ENCODE results near the gene ALG11. TPM values are rescaled to one million over a fixed set of nuclear protein-coding genes. Genes with fewer than 3 reads are reported as not detected.

The ALG11 gene
- total and polyA plus RNA-seq, 2 experiments from 2014 or later: 36.9 to 40.1 TPM

DNA sequence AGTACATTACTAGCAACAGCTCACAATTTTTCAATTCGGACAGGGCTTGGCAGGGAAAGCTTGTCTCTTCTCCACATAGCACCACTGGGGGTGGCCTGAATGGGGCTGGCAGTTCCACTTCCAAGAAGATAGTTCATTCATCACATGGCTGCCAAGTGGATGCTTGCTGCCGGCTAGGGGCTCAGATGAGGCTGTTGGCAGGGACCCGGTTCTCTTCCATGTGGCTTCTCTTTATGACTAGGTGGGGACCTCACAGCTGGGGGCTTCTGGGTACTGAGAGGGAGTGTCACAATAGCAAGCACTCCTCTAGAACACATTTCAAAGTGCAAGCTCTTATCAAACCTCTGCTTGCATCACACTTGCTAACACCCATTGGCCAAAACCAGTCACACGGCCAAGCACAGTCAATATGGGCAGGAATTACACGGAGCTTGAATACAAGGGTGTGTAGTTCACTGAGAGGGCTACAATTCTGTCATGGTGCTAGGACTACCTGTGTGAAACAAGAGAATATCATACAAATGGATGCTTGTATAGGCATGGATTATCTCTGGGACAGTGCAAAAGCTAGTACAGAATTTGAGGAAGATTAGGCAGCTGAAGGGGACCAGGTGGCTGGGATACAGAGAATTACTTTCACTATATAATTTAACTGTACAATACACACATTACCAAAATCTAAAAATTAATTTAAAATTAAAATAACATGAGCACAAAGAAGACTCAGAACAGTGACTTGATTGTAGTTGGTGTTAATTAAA lies 33.2 kb upstream of the ALG11 start:
- Mint-ChIP-seq H3K36me3 (ENCODE audit: low read depth) (no peaks in the 10 kb centered on the region), H3K9me3 (no peaks in the 10 kb centered on the region), H3K4me3 (no peak overlapping the region), H3K4me1 (peaks cover 4% of the 10 kb centered on the region), H3K27me3 (ENCODE audit: insufficient read depth, low read depth, poor library complexity) (no peaks in the 10 kb centered on the region), H3K27ac (no peak overlapping the region)
- H4K20me1 ChIP-seq (replicated peaks; ENCODE audit: insufficient read depth): no peaks in the 10 kb centered on the region; the same call in 1 of the 2 replicates
- ATAC-seq (peak; percentile 35; the same call in 1 of the 3 replicates), DNase-seq (ENCODE audit: low spot score) (no peak)
- no peaks in the 10 kb centered on the region for H3K27me3 ChIP-seq (ENCODE audit: insufficient read depth)
- no peak overlapping the region for H2AFZ ChIP-seq
- H3K27ac ChIP-seq (ENCODE audit: low read depth): no peak overlapping the region
- TF ChIP-seq CREB1 (CRISPR knock-in tag; IDR thresholded peaks at IDR 0.05; ENCODE audit: low read depth) (no peak), ZNF331 (CRISPR knock-in tag; IDR thresholded peaks at IDR 0.05; ENCODE audit: low read depth) (no peak), EZH2 (IDR thresholded peaks at IDR 0.05; ENCODE audit: low read depth, unreplicated experiment) (no peak), EZH2phosphoT487 (IDR thresholded peaks at IDR 0.05; ENCODE audit: unreplicated experiment) (no peak), STAT1 (IDR thresholded peaks at IDR 0.05; ENCODE audit: unreplicated experiment) (no peak), POLR2AphosphoS5 (IDR thresholded peaks at IDR 0.05; ENCODE audit: low read depth) (no peak), ZNF114 (CRISPR knock-in tag; IDR thresholded peaks at IDR 0.05) (no peak)
- TF ChIP-seq, protein P1, sequence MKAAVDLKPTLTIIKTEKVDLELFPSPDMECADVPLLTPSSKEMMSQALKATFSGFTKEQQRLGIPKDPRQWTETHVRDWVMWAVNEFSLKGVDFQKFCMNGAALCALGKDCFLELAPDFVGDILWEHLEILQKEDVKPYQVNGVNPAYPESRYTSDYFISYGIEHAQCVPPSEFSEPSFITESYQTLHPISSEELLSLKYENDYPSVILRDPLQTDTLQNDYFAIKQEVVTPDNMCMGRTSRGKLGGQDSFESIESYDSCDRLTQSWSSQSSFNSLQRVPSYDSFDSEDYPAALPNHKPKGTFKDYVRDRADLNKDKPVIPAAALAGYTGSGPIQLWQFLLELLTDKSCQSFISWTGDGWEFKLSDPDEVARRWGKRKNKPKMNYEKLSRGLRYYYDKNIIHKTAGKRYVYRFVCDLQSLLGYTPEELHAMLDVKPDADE (IDR thresholded peaks at IDR 0.05): no peak
- TF ChIP-seq, protein P2, sequence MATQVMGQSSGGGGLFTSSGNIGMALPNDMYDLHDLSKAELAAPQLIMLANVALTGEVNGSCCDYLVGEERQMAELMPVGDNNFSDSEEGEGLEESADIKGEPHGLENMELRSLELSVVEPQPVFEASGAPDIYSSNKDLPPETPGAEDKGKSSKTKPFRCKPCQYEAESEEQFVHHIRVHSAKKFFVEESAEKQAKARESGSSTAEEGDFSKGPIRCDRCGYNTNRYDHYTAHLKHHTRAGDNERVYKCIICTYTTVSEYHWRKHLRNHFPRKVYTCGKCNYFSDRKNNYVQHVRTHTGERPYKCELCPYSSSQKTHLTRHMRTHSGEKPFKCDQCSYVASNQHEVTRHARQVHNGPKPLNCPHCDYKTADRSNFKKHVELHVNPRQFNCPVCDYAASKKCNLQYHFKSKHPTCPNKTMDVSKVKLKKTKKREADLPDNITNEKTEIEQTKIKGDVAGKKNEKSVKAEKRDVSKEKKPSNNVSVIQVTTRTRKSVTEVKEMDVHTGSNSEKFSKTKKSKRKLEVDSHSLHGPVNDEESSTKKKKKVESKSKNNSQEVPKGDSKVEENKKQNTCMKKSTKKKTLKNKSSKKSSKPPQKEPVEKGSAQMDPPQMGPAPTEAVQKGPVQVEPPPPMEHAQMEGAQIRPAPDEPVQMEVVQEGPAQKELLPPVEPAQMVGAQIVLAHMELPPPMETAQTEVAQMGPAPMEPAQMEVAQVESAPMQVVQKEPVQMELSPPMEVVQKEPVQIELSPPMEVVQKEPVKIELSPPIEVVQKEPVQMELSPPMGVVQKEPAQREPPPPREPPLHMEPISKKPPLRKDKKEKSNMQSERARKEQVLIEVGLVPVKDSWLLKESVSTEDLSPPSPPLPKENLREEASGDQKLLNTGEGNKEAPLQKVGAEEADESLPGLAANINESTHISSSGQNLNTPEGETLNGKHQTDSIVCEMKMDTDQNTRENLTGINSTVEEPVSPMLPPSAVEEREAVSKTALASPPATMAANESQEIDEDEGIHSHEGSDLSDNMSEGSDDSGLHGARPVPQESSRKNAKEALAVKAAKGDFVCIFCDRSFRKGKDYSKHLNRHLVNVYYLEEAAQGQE (IDR thresholded peaks at IDR 0.05; ENCODE audit: unreplicated experiment): no peak
- TF ChIP-seq, protein P3, sequence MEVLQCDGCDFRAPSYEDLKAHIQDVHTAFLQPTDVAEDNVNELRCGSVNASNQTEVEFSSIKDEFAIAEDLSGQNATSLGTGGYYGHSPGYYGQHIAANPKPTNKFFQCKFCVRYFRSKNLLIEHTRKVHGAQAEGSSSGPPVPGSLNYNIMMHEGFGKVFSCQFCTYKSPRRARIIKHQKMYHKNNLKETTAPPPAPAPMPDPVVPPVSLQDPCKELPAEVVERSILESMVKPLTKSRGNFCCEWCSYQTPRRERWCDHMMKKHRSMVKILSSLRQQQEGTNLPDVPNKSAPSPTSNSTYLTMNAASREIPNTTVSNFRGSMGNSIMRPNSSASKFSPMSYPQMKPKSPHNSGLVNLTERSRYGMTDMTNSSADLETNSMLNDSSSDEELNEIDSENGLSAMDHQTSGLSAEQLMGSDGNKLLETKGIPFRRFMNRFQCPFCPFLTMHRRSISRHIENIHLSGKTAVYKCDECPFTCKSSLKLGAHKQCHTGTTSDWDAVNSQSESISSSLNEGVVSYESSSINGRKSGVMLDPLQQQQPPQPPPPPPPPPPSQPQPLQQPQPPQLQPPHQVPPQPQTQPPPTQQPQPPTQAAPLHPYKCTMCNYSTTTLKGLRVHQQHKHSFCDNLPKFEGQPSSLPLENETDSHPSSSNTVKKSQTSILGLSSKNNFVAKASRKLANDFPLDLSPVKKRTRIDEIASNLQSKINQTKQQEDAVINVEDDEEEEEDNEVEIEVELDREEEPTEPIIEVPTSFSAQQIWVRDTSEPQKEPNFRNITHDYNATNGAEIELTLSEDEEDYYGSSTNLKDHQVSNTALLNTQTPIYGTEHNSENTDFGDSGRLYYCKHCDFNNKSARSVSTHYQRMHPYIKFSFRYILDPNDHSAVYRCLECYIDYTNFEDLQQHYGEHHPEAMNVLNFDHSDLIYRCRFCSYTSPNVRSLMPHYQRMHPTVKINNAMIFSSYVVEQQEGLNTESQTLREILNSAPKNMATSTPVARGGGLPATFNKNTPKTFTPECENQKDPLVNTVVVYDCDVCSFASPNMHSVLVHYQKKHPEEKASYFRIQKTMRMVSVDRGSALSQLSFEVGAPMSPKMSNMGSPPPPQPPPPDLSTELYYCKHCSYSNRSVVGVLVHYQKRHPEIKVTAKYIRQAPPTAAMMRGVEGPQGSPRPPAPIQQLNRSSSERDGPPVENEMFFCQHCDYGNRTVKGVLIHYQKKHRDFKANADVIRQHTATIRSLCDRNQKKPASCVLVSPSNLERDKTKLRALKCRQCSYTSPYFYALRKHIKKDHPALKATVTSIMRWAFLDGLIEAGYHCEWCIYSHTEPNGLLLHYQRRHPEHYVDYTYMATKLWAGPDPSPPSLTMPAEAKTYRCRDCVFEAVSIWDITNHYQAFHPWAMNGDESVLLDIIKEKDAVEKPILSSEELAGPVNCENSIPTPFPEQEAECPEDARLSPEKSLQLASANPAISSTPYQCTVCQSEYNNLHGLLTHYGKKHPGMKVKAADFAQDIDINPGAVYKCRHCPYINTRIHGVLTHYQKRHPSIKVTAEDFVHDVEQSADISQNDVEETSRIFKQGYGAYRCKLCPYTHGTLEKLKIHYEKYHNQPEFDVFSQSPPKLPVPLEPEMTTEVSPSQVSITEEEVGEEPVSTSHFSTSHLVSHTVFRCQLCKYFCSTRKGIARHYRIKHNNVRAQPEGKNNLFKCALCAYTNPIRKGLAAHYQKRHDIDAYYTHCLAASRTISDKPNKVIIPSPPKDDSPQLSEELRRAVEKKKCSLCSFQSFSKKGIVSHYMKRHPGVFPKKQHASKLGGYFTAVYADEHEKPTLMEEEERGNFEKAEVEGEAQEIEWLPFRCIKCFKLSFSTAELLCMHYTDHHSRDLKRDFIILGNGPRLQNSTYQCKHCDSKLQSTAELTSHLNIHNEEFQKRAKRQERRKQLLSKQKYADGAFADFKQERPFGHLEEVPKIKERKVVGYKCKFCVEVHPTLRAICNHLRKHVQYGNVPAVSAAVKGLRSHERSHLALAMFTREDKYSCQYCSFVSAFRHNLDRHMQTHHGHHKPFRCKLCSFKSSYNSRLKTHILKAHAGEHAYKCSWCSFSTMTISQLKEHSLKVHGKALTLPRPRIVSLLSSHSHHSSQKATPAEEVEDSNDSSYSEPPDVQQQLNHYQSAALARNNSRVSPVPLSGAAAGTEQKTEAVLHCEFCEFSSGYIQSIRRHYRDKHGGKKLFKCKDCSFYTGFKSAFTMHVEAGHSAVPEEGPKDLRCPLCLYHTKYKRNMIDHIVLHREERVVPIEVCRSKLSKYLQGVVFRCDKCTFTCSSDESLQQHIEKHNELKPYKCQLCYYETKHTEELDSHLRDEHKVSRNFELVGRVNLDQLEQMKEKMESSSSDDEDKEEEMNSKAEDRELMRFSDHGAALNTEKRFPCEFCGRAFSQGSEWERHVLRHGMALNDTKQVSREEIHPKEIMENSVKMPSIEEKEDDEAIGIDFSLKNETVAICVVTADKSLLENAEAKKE (CRISPR knock-in tag; IDR thresholded peaks at IDR 0.05): no peak
- no peaks in the 10 kb centered on the region; the same call in 1 of the 2 replicates for H3K9me2 ChIP-seq (ENCODE audit: insufficient read depth)
- H3K4me3 ChIP-seq: no peak overlapping the region
- H3F3A ChIP-seq (replicated peaks; ENCODE audit: low read depth): no peaks in the 10 kb centered on the region
- H3K36me3 ChIP-seq (ENCODE audit: insufficient read depth): no peaks in the 10 kb centered on the region
- H3K4me2 ChIP-seq: no peak overlapping the region
- no peaks in the 10 kb centered on the region for H3K79me2 ChIP-seq (replicated peaks; ENCODE audit: insufficient read depth)
- H3K4me1 ChIP-seq (ENCODE audit: insufficient read depth): peaks cover 7% of the 10 kb centered on the region; the same call in 1 of the 2 replicates
